ENCODE results near the gene ATP2B2. TPM values are rescaled to one million over a fixed set of nuclear protein-coding genes. Genes with fewer than 3 reads are reported as not detected.

Gene ATP2B2
- total RNA-seq, 4 donors from 2014 or later = 0.42 to 2.0 (median 1.1) TPM

- Histone ChIP-seq H3K27ac (no peak overlapping the region), H3K4me3 (no peak overlapping the region), H3K4me1 (no peaks in the 10 kb centered on the region), H3K9me3 (no peaks in the 10 kb centered on the region), H3K36me3 (no peaks in the 10 kb centered on the region), H3K27me3 (no peaks in the 10 kb centered on the region)
- 84 to 94% methylated on average over 8 to 9 of the region's 9 CpGs for WGBS, 2 donors
- TF ChIP-seq CTCF (IDR thresholded peaks at IDR 0.05) (no peak), EP300 (IDR thresholded peaks at IDR 0.05) (no peak), POLR2A (IDR thresholded peaks at IDR 0.05) (no peak)
- DNase-seq (ENCODE audit: low spot score in 2 of 2) = no peak
Measured at GRCh38 chr3:10434938-10435336, 70.4 kb downstream of the ATP2B2 start.

GRCh38 chr3:10434144-10434937 lies 71.0 kb downstream of the ATP2B2 start:
- no peak for DNase-seq (ENCODE audit: low spot score in 2 of 2)
- Histone ChIP-seq H3K4me3 (no peak overlapping the region), H3K36me3 (no peaks in the 10 kb centered on the region), H3K4me1 (no peaks in the 10 kb centered on the region), H3K27ac (no peak overlapping the region), H3K27me3 (no peaks in the 10 kb centered on the region), H3K9me3 (no peaks in the 10 kb centered on the region)
- 67 to 72% methylated on average over 2 of the region's 2 CpGs for WGBS, 2 donors
- TF ChIP-seq CTCF (IDR thresholded peaks at IDR 0.05) = no peak
- no peak for TF ChIP-seq POLR2A (IDR thresholded peaks at IDR 0.05)
- no peak for TF ChIP-seq EP300 (IDR thresholded peaks at IDR 0.05)

GRCh38 chr3:10432931-10433330 lies 72.5 kb downstream of the ATP2B2 start:
- no peaks in the 10 kb centered on the region for H3K36me3 ChIP-seq
- WGBS, 2 donors = 50 to 54% methylated on average over 2 of the region's 2 CpGs
- DNase-seq (ENCODE audit: low spot score in 2 of 2) = no peak
- no peaks in the 10 kb centered on the region for H3K9me3 ChIP-seq
- no peaks in the 10 kb centered on the region for H3K4me1 ChIP-seq
- no peak overlapping the region for H3K27ac ChIP-seq
- TF ChIP-seq EP300 (IDR thresholded peaks at IDR 0.05) = no peak
- TF ChIP-seq POLR2A (IDR thresholded peaks at IDR 0.05) = no peak
- TF ChIP-seq CTCF (IDR thresholded peaks at IDR 0.05) = no peak
- no peak overlapping the region for H3K4me3 ChIP-seq
- no peaks in the 10 kb centered on the region for H3K27me3 ChIP-seq

GRCh38 chr3:10432156-10432845 lies 73.1 kb downstream of the ATP2B2 start:
- Histone ChIP-seq H3K4me1 (no peaks in the 10 kb centered on the region), H3K27ac (no peak overlapping the region), H3K9me3 (no peaks in the 10 kb centered on the region), H3K27me3 (no peaks in the 10 kb centered on the region), H3K36me3 (no peaks in the 10 kb centered on the region), H3K4me3 (no peak overlapping the region)
- no peak for DNase-seq (ENCODE audit: low spot score in 2 of 2)
- 81 to 82% methylated on average over 15 to 16 of the region's 16 CpGs for WGBS, 2 donors
- no peak for TF ChIP-seq CTCF (IDR thresholded peaks at IDR 0.05)
- no peak for TF ChIP-seq POLR2A (IDR thresholded peaks at IDR 0.05)
- TF ChIP-seq EP300 (IDR thresholded peaks at IDR 0.05) = no peak

- no peaks in the 10 kb centered on the region for H3K4me1 ChIP-seq
- no peak overlapping the region for H3K27ac ChIP-seq
- H3K36me3 ChIP-seq = no peaks in the 10 kb centered on the region
- TF ChIP-seq POLR2A (IDR thresholded peaks at IDR 0.05) (no peak), EP300 (IDR thresholded peaks at IDR 0.05) (no peak), CTCF (IDR thresholded peaks at IDR 0.05) (no peak)
- H3K4me3 ChIP-seq = no peak overlapping the region
- no peaks in the 10 kb centered on the region for H3K27me3 ChIP-seq
- DNase-seq (ENCODE audit: low spot score in 2 of 2) = no peak
- 92 to 94% methylated on average over 1 of the region's 1 CpG for WGBS, 2 donors
- no peaks in the 10 kb centered on the region for H3K9me3 ChIP-seq
Measured at GRCh38 chr3:10430805-10431204, 74.6 kb downstream of the ATP2B2 start.

Data from tibial nerve (tissue), 4 donors.